ENCODE measurements around the gene NAB2.

The NAB2 gene

DNA sequence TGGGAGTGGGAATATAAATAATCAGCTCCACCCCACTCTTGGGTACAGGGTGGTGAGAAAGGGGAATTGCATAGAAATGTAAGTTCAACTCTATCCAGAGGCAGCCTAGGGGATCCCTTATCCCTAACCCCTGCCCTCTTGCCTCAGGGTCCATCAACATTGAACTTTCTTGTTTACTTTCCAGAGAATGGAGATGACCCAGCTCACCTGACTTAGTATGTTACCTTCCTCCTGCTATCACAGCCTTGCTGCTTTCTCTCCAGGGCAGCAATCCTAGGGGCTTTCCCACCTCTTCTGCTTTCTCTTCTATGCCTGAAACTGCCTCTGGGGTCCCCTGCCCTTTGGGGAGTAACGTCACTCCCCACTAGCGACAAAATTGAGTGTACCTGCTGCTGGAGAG, 42.0 kb downstream of the NAB2 start:
- Mint-ChIP-seq H3K4me3 (no peak overlapping the region), H3K27ac (no peak overlapping the region), H3K4me1 (ENCODE audit: low read depth in 2 of 2) (peaks cover 4% of the 10 kb centered on the region in 2 donors), H3K27me3 (no peaks in the 10 kb centered on the region), H3K9me3 (no peaks in the 10 kb centered on the region), H3K36me3 (ENCODE audit: insufficient read depth) (peaks cover 5% of the 10 kb centered on the region)
- no peak for ATAC-seq (replicated peaks)
- no peak for DNase-seq

DNA sequence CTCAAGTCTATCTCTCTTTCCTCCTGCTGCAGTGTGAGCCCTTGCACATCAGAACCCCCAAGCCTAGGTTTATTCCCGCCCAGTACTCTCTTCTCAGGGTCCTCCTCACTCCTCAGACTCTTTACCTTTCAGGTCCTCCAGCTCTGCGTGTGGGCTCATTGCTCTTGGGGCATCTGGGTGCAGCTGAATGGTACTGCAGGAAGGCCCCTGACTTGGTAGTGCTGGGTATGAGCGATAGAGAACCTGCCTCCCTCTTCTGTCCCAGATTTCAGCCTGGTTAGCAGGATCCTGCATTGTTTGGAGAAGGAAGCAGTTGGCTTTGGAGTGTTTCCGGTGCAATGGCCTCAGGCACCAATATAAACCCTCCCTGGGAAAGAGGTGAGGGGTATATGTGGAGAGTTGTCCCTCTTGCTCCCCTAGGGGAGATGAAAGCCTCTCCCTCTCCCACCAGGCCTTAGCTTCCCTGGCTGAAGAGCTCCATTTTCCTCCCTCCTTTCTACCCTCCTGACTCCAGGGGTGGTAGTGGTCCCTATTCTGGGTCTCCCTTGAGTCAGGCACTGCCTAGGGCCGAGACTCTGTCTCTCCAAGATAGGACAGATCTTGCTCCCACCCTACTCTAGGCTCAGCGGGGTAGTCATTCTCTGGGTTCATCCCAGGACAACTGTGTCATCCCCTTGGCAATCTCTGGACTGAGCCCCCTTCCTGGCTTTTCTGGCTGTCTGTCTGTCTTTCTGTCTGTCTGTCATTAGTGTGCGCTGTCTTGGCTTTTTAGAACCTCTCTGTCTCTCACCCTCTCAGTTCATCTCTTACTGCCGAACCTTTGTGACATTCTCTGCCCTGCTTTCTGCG, 43.2 kb downstream of the NAB2 start:
- peaks cover 3% of the 10 kb centered on the region for H3K36me3 Mint-ChIP-seq (ENCODE audit: insufficient read depth)
- no peaks in the 10 kb centered on the region for H3K27me3 Mint-ChIP-seq
- H3K4me3 Mint-ChIP-seq = no peak overlapping the region
- H3K4me1 Mint-ChIP-seq (ENCODE audit: low read depth in 2 of 2) = peaks cover 3 to 4% of the 10 kb centered on the region in 2 donors
- no peaks in the 10 kb centered on the region for H3K9me3 Mint-ChIP-seq
- DNase-seq = no peak
- no peak overlapping the region for H3K27ac Mint-ChIP-seq
- no peak for ATAC-seq (replicated peaks)

DNA sequence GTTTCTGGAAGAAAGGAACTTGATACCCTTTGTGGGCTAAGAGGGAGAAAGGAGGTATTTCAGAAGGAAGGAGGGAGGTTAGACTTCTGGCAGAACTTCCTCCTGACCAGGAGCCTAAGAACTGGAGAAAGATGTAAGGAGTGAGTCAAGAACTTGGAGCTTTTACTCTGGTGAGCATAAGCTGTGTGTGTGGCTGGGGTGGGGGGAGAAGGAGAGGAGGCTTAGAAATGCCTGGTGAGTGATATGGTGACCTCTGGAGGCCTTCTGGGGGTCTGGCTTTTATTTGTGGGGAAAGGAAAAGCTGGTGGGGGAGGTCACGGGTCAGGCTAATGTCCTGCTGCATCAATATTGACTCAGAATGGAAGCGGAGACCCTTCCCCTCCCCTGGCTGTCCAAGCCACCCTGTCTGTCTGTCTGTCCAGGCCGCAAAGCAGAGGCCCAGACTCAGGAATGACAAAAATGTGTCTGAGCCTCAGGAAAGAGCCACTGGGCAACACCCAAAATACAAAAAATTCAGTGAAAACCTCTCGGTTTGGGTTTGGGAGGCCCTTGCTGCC, 44.2 kb downstream of the NAB2 start:
- no peaks in the 10 kb centered on the region for H3K9me3 Mint-ChIP-seq
- DNase-seq (no peak), ATAC-seq (replicated peaks) (no peak)
- H3K4me1 Mint-ChIP-seq (ENCODE audit: low read depth in 2 of 2) = peaks cover 0 to under 1% of the 10 kb centered on the region in 2 donors
- no peak overlapping the region for H3K27ac Mint-ChIP-seq
- no peak overlapping the region for H3K4me3 Mint-ChIP-seq
- no peaks in the 10 kb centered on the region for H3K36me3 Mint-ChIP-seq (ENCODE audit: insufficient read depth)
- no peaks in the 10 kb centered on the region for H3K27me3 Mint-ChIP-seq

DNA sequence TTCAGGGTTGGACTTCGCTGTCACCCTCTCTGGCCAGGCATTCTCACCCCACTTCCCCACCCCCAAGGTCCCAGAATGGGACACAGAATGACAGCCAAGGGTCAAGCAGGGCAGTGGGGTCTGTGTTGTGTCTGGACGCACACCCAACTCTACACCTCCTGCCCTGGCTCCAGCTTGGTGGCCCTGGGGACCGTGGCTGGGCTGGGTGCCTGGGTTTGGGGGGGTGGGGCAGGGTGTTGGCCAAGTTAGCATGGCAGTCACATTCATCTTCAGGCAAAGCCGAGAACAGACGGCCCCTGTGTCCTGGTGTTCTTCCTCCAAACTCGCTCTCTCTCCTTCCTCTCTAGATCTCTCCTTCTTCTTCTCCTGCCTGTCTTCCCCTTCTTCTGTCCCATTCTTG, 45.0 kb downstream of the NAB2 start:
- no peak for DNase-seq
- H3K27me3 Mint-ChIP-seq = no peaks in the 10 kb centered on the region
- no peaks in the 10 kb centered on the region for H3K9me3 Mint-ChIP-seq
- ATAC-seq (replicated peaks) = no peak
- H3K36me3 Mint-ChIP-seq (ENCODE audit: insufficient read depth) = no peaks in the 10 kb centered on the region
- no peaks in the 10 kb centered on the region for H3K4me1 Mint-ChIP-seq (ENCODE audit: low read depth in 2 of 2)
- peak overlapping the region in 1 of 2 donors; percentile 47 for H3K27ac Mint-ChIP-seq
- H3K4me3 Mint-ChIP-seq = no peak overlapping the region

DNA sequence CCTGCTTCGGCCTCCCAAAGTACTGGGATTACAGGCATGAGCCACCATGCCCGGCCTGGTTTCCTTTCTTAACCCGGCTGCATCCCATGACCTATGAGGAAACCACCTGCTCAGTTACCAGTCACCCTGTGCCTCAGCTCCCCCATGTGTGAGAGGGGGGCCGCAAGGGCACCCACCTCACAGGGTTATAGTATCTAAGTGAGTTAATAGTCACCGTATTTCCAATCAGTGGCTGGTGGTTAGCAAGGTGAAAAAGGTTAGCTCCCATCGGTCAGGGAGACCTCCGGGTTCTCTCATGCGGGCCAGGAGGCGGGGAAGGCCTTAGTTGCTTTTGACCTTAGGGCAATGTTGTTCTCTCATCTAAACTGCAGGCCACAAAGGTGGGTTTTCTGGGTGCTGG, 46.0 kb downstream of the NAB2 start:
- ATAC-seq (replicated peaks) = no peak
- DNase-seq = no peak
- H3K4me3 Mint-ChIP-seq = no peak overlapping the region
- H3K27ac Mint-ChIP-seq = no peak overlapping the region
- no peaks in the 10 kb centered on the region for H3K4me1 Mint-ChIP-seq (ENCODE audit: low read depth in 2 of 2)
- no peaks in the 10 kb centered on the region for H3K27me3 Mint-ChIP-seq
- no peaks in the 10 kb centered on the region for H3K9me3 Mint-ChIP-seq
- H3K36me3 Mint-ChIP-seq (ENCODE audit: insufficient read depth) = no peaks in the 10 kb centered on the region

DNA sequence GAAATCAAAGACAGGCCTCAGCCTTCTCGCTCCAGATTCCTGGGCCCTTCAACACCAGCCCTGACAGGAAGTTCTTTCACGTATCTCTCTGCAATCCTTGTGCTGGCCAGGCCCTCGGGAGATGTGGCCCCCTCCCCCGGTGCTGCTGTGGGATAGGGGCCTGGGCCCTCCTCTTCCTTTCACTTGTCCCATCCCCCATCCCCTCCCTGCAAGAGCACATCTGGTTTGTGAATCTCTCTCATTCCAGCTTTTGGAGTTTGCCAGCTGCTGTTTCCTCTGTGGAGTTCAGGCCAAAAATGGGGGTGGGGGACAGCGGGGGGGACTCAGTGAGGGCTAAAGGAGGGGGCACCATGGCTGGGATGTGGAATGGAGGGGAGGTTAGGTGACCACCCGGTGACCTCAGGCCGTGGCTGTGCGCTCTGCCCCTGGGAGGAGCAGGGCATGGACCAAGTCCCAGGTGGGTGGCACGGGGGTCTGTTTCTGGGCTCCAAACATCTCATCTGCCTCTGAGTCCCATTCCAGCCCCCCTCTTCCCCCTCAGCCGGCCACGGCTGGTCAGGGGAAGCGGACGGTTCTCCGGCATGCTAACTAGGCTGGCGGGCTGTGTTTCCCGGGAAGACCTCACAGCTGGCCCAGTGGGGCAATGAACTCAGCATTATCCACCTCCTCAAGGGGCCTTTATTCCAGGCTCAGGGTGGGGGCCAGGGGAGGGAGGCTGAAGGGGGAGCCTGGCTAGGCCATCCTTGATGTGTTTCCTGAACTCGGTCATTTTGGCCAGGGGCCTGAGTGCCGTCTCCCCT, 46.8 kb downstream of the NAB2 start:
- Mint-ChIP-seq H3K36me3 (ENCODE audit: insufficient read depth) (no peaks in the 10 kb centered on the region), H3K4me3 (no peak overlapping the region), H3K27ac (no peak overlapping the region)

DNA sequence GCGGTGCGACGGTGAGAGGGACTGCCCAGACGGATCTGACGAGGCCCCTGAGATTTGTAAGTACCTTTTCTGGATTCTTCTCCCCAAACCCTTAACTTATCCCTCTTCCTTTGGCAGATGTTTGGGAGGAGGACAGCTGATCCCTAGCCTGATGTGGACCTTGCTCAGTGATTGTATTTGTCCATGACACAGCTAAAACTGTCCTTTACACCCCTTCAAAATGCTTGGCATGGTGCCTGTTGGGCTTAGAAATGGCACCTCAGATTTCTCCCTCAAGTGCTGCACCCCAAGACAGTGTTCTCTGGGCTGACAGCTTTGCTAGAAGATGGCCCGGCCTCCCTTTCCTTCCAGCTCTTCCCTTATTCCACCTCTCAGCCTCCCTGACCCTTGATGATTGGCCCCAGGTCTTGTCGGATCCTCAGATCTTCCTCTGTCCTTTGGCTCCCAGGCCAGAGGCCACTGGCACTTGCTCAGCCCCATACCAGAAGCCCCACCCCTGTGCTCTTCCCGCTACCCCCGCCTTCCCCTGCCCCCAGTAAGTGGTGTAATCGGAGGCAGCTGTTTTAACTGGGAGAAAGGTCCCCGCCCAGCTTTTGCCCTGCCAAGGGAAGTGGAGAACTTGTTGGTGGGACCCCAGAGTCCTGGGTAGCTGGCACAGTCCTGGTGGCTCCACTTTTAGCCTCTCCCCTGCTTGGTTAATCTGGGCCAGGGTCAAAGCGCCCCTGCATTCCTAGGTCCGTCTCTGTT, 49.8 kb downstream of the NAB2 start:
- no peaks in the 10 kb centered on the region for H3K27me3 Mint-ChIP-seq
- no peaks in the 10 kb centered on the region for H3K9me3 Mint-ChIP-seq
- DNase-seq (no peak), ATAC-seq (replicated peaks) (no peak)
- H3K4me3 Mint-ChIP-seq = no peak overlapping the region
- H3K36me3 Mint-ChIP-seq (ENCODE audit: insufficient read depth) = peaks cover 3% of the 10 kb centered on the region
- H3K4me1 Mint-ChIP-seq (ENCODE audit: low read depth in 2 of 2) = no peaks in the 10 kb centered on the region
- H3K27ac Mint-ChIP-seq = no peak overlapping the region

More for the DNA sequence above, 46.8 kb downstream of the NAB2 start:
- no peak for DNase-seq
- H3K9me3 Mint-ChIP-seq = no peaks in the 10 kb centered on the region
- ATAC-seq (replicated peaks) = no peak
- no peaks in the 10 kb centered on the region for H3K27me3 Mint-ChIP-seq
- no peaks in the 10 kb centered on the region for H3K4me1 Mint-ChIP-seq (ENCODE audit: low read depth in 2 of 2)

DNA sequence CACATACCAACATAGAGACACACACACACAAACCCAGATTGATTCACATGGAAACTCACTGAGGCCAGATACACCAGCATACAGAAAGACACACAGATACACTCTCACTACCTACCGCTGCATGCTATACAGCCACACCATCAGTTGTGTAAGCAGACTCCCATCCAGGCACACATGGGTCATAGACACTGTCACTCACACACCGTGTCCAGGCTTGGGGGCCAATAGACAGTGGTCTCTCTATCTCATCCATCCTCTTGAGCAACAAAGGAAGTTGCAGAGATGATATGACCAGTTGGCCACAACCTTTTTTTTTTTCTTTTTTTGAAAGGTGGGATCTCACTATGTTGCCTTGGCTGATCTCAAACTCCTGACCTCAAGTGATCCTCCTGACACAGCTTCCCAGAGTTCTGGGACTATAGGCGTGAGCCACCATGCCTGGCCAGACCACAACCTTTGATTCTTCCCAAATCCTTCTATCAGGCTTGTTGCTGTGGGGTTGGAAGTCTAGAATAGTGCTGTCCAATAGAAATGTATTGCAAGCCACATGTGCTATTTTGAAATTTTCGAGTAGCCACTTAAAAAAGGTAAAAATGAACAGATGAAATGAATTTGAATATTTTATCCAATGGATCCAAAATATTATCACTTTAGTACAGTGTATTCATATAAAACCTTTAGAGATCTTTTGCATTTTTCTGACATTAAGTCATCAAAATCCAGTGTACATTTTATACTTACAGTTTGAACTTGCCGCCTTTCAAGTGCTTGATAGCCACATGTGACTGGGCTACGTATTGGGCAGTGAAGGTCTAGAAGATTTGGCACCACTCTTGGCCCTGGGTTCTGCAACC, 51.1 kb downstream of the NAB2 start:
- ATAC-seq (replicated peaks) (no peak), DNase-seq (no peak)
- no peak overlapping the region for H3K27ac Mint-ChIP-seq
- no peaks in the 10 kb centered on the region for H3K9me3 Mint-ChIP-seq
- no peaks in the 10 kb centered on the region for H3K27me3 Mint-ChIP-seq
- no peak overlapping the region for H3K4me3 Mint-ChIP-seq
- H3K36me3 Mint-ChIP-seq (ENCODE audit: insufficient read depth) = peaks cover 3% of the 10 kb centered on the region
- H3K4me1 Mint-ChIP-seq (ENCODE audit: low read depth in 2 of 2) = no peaks in the 10 kb centered on the region

DNA sequence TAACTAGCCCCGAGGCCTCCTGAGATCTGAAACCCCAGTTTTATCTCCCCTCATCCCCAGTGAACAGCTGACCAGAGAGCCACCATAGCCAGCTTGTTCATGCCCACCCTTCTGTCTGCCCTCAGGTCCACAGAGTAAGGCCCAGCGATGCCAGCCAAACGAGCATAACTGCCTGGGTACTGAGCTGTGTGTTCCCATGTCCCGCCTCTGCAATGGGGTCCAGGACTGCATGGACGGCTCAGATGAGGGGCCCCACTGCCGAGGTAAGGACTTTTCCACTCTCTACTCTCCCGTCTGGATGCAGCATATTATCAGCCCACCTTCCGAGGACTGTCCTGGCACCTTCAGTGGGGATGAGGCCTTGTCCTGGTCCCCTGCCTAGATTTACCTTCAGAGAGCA, 52.3 kb downstream of the NAB2 start:
- Mint-ChIP-seq H3K36me3 (ENCODE audit: insufficient read depth) (peaks cover 3% of the 10 kb centered on the region), H3K27me3 (no peaks in the 10 kb centered on the region), H3K9me3 (no peaks in the 10 kb centered on the region), H3K27ac (no peak overlapping the region), H3K4me3 (no peak overlapping the region), H3K4me1 (ENCODE audit: low read depth in 2 of 2) (no peaks in the 10 kb centered on the region)
- no peak for ATAC-seq (replicated peaks)
- no peak for DNase-seq

DNA sequence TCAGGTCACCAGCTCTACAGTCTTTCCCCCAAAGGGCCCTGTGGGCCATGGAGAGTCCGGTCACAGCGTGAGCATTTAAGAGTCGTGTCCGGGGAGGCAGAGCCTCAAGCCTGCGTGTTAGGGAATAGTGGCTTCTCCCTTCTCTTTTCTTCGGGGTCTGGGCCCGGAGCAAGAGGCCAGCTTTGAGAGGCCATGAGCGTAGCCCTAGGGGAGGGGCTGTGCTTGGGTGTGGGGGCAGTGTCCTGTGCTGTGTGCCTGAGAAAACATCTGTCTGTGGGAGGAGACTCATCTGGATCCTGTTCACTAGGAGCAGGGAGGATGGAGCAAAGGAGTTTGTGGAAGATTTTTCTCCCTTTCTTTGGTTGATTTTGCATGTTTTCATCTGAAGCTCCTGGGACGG, 53.2 kb downstream of the NAB2 start:
- Mint-ChIP-seq H3K9me3 (no peaks in the 10 kb centered on the region), H3K4me1 (ENCODE audit: low read depth in 2 of 2) (no peaks in the 10 kb centered on the region), H3K27me3 (no peaks in the 10 kb centered on the region), H3K4me3 (no peak overlapping the region), H3K36me3 (ENCODE audit: insufficient read depth) (peaks cover 3% of the 10 kb centered on the region), H3K27ac (no peak overlapping the region)
- DNase-seq (no peak), ATAC-seq (replicated peaks) (no peak)

DNA sequence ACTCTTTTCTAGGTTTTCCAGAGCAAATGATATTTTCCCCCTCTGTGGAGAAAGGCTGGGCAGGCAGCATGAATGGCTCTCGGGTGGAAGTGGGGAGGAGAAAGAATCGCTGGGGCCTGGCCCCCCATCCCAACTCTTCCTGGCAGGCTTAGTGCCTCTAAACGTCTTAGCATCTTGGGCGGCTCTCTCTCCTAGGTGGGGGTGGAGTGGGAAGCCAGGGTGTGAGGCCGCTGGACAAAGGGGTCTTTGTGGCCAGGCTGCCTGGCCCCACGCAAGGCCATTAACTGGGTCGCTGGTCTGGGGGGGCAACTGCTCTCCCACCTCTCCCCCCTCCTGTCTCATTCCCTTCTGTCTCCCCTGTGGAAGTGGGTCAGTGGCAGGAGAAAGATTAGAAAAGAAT, 53.8 kb downstream of the NAB2 start:
- no peak for DNase-seq
- no peaks in the 10 kb centered on the region for H3K27me3 Mint-ChIP-seq
- H3K4me3 Mint-ChIP-seq = no peak overlapping the region
- peaks cover 0 to 1% of the 10 kb centered on the region in 2 donors for H3K4me1 Mint-ChIP-seq (ENCODE audit: low read depth in 2 of 2)
- H3K9me3 Mint-ChIP-seq = no peaks in the 10 kb centered on the region
- ATAC-seq (replicated peaks) = no peak
- peaks cover 3% of the 10 kb centered on the region for H3K36me3 Mint-ChIP-seq (ENCODE audit: insufficient read depth)
- H3K27ac Mint-ChIP-seq = no peak overlapping the region

DNA sequence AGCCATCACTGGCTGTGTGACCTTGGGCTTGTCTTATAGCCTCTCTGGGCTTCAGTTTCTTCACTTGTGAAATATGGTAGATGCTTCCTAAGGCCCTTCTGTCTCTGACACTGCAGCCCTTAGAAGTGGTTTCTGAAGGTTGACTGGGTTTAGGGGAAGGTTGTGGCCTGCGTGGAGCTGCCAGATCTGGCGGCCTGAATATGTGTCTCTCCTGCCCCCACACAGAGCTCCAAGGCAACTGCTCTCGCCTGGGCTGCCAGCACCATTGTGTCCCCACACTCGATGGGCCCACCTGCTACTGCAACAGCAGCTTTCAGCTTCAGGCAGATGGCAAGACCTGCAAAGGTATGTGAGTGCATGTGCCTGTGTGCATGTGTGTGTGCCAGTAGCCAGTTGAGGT, 54.5 kb downstream of the NAB2 start:
- Mint-ChIP-seq H3K9me3 (no peaks in the 10 kb centered on the region), H3K4me1 (ENCODE audit: low read depth in 2 of 2) (peaks cover 0 to 1% of the 10 kb centered on the region in 2 donors), H3K27ac (no peak overlapping the region), H3K36me3 (ENCODE audit: insufficient read depth) (peaks cover 3% of the 10 kb centered on the region), H3K27me3 (no peaks in the 10 kb centered on the region), H3K4me3 (no peak overlapping the region)
- DNase-seq = no peak
- ATAC-seq (replicated peaks) = no peak

Data from effector memory CD8-positive, alpha-beta T cell (primary cell).